Measurements from ENCODE around the gene FGF4.
"Not testable (repeated sequence)": the region's sequence is repeated elsewhere in the genome, so short reads cannot be mapped to it uniquely, and the experiment has no call there.

The FGF4 gene

DNA sequence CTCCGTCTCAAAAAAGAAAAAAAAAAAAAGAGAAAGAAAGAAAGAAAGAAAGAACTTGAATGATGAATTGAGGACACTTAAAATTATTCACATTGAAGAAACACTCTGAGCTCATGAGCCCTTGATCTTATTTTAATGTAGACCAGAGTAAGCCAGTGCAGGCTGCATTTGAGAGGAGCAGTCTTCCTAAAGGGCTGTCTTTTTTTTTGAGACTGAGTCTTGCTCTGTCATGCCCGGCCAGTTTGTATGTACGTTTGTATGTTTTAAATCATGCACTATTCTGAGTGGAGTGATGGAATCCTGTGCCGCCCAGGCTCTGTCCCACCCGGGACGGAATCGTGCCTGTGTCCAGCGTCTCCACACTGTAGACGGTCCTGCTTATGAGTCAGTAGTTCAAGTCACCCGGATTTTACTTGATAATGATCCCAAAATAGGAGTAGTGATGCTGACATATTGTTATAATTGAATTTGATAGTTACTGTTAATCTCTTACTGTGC lies 9.6 kb downstream of the FGF4 start:
- DNase-seq, result no peak

DNA sequence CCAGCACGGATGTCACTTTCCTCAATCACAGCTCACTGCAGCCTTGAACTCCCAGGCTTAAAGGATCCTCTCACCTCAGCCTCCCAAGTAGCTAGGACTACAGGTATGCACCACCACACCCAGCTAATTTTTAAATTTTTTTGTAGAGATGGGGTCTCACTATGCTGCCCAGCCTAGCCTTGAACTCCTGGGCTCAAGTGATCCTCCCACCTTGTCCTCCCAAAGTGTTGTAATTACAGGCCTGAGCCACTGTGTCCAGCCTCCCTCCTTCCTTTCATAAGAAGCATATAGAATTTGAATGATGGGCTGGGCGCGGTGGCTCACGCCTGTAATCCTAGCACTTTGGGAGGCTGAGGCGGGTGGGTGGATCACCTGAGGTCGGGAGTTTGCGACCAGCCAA lies 10.2 kb downstream of the FGF4 start:
- not testable (repeated sequence) for DNase-seq

DNA sequence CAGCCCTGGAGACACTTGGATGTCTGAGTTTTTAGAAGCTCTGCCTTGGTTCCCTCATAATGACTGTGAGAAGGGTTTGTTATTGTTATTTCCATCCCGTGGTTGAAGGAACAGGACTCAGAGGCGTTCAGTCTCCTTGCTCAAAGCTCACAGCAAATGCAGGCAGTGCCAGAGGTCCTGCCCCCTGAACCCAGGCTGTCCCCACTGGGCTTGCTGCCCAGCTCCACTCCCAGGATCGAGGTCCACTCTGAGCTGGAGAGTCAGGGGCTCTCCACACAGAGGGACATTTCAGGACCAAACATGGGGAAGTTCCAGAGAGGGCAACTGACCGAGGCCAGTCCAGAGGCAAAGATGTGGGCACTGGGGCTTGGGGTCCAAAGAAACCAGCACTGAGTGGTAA lies 14.8 kb downstream of the FGF4 start:
- no peak for DNase-seq

GRCh38 chr11:69752890-69753289 lies 22.3 kb downstream of the FGF4 start:
- DNase-seq, result no peak

DNA sequence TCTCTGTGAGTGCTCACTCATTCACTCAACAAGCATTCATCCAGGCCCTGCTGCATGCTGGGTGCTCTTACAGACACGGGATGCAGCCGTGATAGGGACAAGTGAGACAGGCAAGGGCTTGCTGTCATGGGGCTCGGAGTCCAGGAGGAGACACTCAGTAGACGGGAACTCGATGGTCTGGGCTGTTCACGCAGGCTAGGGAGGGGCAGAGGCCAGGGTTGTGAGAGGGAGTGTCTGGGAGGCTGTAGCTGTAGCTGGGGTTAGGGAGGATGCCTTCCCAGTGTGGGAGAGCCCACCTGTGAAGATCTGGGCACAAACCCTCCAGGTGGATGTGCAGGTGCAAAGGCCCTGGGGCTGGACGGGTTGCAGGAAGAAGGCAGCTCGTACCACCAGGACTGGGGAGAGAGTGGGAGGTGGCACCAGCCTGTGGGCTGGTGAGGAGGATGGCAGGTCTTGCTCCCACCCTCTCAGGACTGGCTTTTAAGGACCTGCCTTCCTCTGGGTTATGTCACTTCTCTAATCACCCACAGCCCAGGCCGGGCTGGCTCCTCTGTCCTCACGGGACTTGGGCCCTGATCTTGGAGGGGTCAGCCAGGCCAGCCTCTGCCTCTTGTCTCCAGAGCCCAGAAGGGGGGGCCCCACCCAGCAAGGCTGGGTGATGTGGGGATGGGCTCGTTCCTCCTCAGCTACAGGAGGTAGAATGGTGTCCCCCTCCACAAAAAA lies 24.1 kb downstream of the FGF4 start:
- no peak for DNase-seq

- DNase-seq, result no peak
These were observed 24.9 kb downstream of the FGF4 start for GRCh38 chr11:69750108-69750850.

DNA sequence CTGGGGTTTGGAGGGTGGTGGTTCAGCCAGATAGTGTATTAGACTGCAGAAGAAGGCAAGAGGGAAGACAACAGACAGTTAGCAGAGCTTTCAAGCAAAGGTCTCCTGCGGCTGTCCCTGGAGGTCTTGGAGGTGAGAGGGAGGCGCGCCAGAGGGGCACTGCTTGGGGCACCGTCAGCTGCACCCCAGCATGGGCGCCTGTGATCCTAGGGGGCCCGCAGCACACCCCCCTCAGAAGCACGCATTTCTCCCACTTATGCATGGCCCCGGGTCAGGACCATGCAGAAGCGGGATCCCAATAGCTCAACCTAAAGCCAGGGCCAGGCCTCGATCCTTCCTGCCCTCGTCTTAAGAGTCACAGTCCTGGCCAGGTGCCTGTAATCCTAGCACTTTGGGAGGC lies 26.5 kb downstream of the FGF4 start:
- no peak for DNase-seq

- DNase-seq, result no peak
These were observed 28.1 kb downstream of the FGF4 start for GRCh38 chr11:69746752-69747742.

DNA sequence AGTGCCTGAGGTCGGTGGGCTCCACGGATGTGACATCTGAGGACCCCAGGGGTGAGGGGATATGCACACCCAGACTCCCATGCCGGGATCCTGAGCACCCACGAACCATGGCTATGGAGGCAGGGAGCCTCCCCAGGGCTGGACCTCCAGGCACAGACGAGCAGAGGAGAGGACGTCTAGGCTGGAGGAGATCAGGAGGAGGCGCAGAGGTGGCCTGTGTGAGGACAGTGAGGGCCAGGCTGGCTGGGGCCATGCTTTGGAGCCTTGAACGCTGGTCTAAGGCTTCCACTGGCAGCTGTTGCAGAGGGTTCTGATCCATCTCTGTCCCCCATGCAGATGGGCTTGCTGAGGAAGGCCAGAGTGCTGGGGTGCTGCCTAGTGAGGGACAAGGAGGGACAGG lies 29.0 kb downstream of the FGF4 start:
- DNase-seq, result no peak

DNA sequence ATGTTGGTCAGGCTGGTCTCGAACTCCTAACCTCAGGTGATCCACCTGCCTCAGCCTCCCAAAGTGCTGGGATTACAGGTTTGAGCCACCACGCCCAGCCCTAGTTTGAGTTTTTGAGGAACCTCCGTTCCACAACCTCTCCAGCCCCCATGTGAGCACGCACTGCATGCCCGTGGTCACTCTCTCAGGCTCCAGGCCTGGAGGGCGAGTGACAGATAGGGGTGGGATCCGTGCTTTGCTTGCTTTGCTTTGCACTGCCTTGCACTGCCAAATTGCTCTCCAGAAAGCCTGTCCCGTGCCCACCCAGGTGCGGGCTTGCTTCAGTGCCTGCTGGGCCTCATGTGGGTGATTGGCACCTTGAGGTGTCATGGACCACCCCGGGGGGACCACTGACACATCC lies 29.9 kb downstream of the FGF4 start:
- no peak for DNase-seq

DNA sequence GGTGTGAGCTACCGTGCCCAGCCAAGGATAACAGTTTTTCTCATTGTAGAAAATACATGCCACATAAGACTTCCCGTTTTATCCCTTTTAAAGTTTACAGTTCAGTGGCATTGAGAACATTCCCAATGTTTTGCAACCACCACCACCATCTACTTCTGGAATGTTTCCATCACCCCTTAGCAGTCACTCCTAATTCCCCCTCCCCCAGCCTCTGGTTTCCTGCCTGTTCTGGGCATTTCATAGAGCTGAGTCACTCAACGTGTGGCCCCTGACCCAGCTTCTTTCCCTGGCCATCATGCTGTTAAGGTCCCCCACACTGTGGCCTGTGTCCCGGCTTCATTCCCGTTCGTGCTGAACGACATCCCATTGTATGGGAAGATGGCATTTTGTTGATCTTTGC lies 30.7 kb downstream of the FGF4 start:
- DNase-seq, result no peak

GRCh38 chr11:69734841-69735240 lies 40.3 kb downstream of the FGF4 start:
- no peak for DNase-seq

- no peak for DNase-seq
These were observed 40.8 kb downstream of the FGF4 start for GRCh38 chr11:69734367-69734766.

DNA sequence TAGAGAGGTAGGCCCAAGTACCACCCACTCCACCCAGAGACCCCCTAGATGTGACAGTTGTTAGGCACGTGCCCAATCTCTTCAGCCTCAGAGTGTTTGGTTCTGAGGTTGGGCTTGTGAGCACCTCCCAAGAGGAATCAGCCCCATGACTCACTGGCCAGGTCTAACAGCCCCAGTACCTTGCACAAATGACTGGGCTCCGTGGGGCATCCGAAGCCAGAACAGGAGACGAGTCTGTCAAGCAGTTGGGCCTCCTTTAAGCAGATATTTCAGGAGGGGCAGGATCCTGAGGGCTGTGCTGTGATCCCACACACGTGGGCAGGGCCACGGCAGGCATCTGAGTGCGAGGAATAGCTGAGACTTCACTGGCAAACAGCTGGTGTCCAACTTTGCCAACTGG lies 42.2 kb downstream of the FGF4 start:
- no peak for DNase-seq

DNA sequence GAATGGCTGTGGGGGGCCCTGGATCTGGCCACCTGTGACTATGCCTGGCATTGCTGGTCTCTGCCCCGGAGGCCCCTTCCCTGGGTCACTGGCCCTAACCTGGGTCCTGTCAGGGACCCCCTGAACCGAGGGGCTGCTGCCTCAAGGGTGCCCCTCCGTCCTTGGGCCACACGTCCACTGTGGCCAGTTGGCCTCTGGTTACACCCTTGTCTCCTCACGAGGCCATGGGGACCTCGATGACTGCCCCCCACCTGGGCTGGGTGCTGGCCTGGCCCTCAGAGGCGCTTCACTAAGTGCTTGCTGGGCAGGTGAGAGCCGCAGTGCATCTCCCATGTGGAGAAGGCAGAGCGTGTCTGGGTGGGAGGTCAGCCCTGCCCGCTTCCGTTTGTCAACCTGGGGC lies 44.0 kb downstream of the FGF4 start:
- no peak for DNase-seq

GRCh38 chr11:69730500-69730899 lies 44.6 kb downstream of the FGF4 start:
- no peak for DNase-seq

GRCh38 chr11:69729252-69729651 lies 45.9 kb downstream of the FGF4 start:
- no peak for DNase-seq

GRCh38 chr11:69727266-69727665 lies 47.9 kb downstream of the FGF4 start:
- no peak for DNase-seq

DNA sequence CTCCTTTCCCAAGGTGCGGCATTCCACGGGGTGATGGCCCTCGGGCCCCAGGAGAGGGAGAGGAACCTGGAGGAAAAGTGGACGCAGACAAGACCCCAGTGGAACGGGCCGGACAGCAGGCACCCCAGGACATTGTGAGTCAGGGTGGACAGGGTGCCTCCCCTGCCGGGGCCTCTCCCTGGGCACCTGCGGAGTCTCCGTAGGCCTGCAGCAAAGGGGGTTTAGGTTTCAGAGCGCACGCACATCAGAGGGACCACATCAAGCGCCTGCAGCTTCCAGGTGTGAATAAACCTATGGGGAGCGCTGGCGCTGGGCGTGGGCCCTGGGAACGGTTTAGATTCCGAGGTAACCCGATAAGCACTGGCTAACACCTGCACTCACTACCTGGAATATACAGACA lies 48.7 kb downstream of the FGF4 start:
- DNase-seq, result no peak

GRCh38 chr11:69726019-69726418 lies 49.1 kb downstream of the FGF4 start:
- no peak for DNase-seq

DNA sequence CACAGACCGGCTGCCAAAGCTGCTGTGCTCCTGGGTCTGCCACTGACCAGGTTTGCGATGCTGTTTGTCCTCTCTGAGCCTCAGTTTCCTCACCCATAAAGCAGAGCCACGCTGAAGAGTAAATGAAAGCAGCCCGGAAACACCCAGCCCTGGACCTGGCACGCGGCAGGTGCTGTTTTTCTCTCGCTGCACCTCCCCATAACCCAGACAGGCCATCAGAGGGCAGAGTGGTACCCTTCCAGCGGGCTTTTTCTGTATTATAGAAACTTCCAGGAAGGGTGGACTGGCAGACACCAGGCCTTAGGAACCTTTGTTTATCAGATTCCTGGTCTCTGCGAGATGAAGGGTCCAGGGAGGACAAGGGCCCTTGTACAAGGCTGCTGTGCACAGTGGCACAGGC lies 53.4 kb downstream of the FGF4 start:
- DNase-seq, result no peak

DNA sequence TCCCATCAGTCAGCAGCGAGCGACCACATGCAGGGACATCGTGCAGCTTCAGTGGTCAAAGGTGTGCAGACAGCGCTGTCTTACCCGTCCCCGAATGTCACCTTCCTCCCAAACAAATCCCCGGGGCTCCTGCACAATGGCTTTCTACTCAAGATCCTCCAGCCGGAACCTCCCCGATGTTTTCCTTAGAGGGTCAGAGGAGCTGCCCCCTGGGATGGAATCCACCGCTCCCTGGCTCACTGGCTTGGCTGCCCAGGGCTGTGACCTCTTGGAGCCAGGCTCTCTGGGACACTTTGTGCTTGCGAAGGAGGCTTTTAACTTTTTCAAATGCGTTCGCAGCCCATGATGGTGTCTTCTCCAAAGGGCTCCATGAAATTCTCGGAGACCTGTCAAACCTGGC lies 54.0 kb downstream of the FGF4 start:
- no peak for DNase-seq
